HTERT RPE-1 (cell line): ENCODE results near the gene RALGAPA2.

Experiments
- in situ Hi-C: fragments of 300-500 bp; cut with MboI; formaldehyde crosslinking; loops from 4 replicates; pipeline ENCODE4 v1.14.3; 2020; ENCODE audit warnings: low sequenced_read_pairs

The RALGAPA2 gene

GRCh38 chr20:20480126-20480525, 232.3 kb downstream of the RALGAPA2 start:
- in situ Hi-C loops = no loop called here

GRCh38 chr20:20477444-20478041, 234.9 kb downstream of the RALGAPA2 start:
- in situ Hi-C loops = no loop called here

- in situ Hi-C loops = no loop called here
These were observed 235.9 kb downstream of the RALGAPA2 start for GRCh38 chr20:20476504-20476903.

GRCh38 chr20:20473657-20474056, 238.8 kb downstream of the RALGAPA2 start:
- in situ Hi-C loops = no loop called here

GRCh38 chr20:20472684-20473274, 239.7 kb downstream of the RALGAPA2 start:
- in situ Hi-C loops = no loop called here

- in situ Hi-C loops = no loop called here
These were observed 246.0 kb downstream of the RALGAPA2 start for GRCh38 chr20:20466341-20466879.

GRCh38 chr20:20465252-20465651, 247.2 kb downstream of the RALGAPA2 start:
- in situ Hi-C loops = no loop called here

GRCh38 chr20:20463933-20464374, 248.5 kb downstream of the RALGAPA2 start:
- in situ Hi-C loops = no loop called here

- in situ Hi-C loops = no loop called here
These were observed 250.3 kb downstream of the RALGAPA2 start for GRCh38 chr20:20462185-20462584.

- in situ Hi-C loops = no loop called here
These were observed 250.9 kb downstream of the RALGAPA2 start for GRCh38 chr20:20461551-20461950.

GRCh38 chr20:20459726-20460125, 252.7 kb downstream of the RALGAPA2 start:
- in situ Hi-C loops = no loop called here

- in situ Hi-C loops = no loop called here
These were observed 254.9 kb downstream of the RALGAPA2 start for GRCh38 chr20:20457392-20458126.

GRCh38 chr20:20456741-20457140, 255.7 kb downstream of the RALGAPA2 start:
- in situ Hi-C loops = no loop called here

- in situ Hi-C loops = no loop called here
These were observed 256.5 kb downstream of the RALGAPA2 start for GRCh38 chr20:20455926-20456325.

GRCh38 chr20:20454850-20455627, 257.4 kb downstream of the RALGAPA2 start:
- in situ Hi-C loops = no loop called here

- in situ Hi-C loops = no loop called here
These were observed 258.1 kb downstream of the RALGAPA2 start for GRCh38 chr20:20454367-20454766.

- in situ Hi-C loops = no loop called here
These were observed 260.2 kb downstream of the RALGAPA2 start for GRCh38 chr20:20452254-20452676.

GRCh38 chr20:20450521-20450920, 261.9 kb downstream of the RALGAPA2 start:
- in situ Hi-C loops = no loop called here

GRCh38 chr20:20448881-20449280, 263.6 kb downstream of the RALGAPA2 start:
- in situ Hi-C loops = no loop called here

GRCh38 chr20:20447196-20447595, 265.2 kb downstream of the RALGAPA2 start:
- in situ Hi-C loops = no loop called here

GRCh38 chr20:20446425-20447015, 265.9 kb downstream of the RALGAPA2 start:
- in situ Hi-C loops = no loop called here
